ENCODE data around the gene DENND2A. TPM values are rescaled to one million over a fixed set of nuclear protein-coding genes. Genes with fewer than 3 reads are reported as not detected.
"Not testable (repeated sequence)": the region's sequence is repeated elsewhere in the genome, so short reads cannot be mapped to it uniquely, and the experiment has no call there.

DENND2A gene
- total RNA-seq, 2 experiments from 2014 or later: not detected

DNA sequence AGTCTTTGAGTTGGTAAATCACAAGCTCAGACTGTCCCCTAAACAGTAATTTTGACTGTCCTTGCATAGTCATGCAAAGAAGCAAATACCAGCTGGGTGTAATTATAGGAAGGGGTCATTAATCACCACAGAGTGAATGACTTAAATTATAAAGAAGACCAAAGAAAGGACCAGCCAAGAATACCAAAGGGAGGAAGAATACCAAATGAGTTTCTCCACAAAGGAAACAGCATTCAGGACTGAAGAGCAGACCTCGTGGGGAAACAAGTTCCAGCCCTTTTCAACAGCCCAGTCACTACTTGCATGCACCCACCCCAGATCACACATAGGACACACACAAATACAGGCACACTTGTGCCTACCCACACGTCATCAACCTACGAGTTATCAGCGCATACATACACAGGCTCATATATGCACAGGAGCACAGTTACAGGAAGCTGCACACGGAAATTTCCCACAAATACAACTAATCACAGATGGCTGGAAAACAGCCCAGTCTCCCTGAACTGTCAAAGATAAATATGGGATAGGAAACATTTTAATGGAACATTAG is 77.6 kb downstream of the DENND2A start:
- intact Hi-C loops (cut with micrococcal nuclease): no loop called here
- POLR2A ChIA-PET: no interaction called here
- DNase-seq (no peak), ATAC-seq (no peak)
- H3K27ac Mint-ChIP-seq: no peak overlapping the region
- CTCF ChIA-PET: interaction anchor here (0.9 kb wide), 1 partner anchor 90 kb away, joined by 3 read pairs; no protein-coding TSS in a partner anchor
- H3K4me1 Mint-ChIP-seq (ENCODE audit: low read depth): no peaks in the 10 kb centered on the region
- H3K36me3 Mint-ChIP-seq (ENCODE audit: low read depth): no peaks in the 10 kb centered on the region
- no peak overlapping the region for H3K4me3 Mint-ChIP-seq
- peaks cover 2% of the 10 kb centered on the region for H3K27me3 Mint-ChIP-seq
- no peaks in the 10 kb centered on the region for H3K9me3 Mint-ChIP-seq
- no peak for TF ChIP-seq CTCF (IDR thresholded peaks at IDR 0.05)

DNA sequence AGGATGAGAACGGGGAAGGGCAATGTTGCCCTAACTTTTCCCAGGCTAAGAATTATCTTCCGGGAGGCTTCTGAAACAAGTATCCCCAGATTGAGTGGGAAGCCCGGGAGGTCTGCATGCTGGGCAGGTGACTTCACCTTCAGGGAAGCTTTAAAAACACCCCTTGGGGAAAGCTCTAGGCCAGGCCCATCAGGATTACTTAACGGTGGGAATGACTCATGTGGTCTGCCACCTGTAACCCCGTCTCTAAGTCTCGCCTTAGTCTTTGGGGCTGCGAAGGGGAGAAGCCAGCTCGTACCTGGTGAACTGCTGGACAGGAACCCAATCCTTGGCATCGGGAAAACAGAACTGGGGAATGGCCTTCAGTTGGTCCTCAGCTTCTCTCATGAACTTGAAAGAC is 81.2 kb downstream of the DENND2A start:
- Mint-ChIP-seq H3K9me3 (no peaks in the 10 kb centered on the region), H3K27me3 (peaks cover 4% of the 10 kb centered on the region), H3K4me3 (no peak overlapping the region), H3K4me1 (ENCODE audit: low read depth) (no peaks in the 10 kb centered on the region), H3K27ac (no peak overlapping the region), H3K36me3 (ENCODE audit: low read depth) (no peaks in the 10 kb centered on the region)
- DNase-seq: no peak
- ChIA-PET CTCF (interaction anchor here (0.7 kb wide), 1 partner anchor 41 kb away, joined by 4 read pairs; no protein-coding TSS in a partner anchor), POLR2A (interaction anchor here (0.6 kb wide), 2 partner anchors 27 to 61 kb away, joined by 3 read pairs; no protein-coding TSS in a partner anchor)
- no peak for ATAC-seq
- no peak for TF ChIP-seq CTCF (IDR thresholded peaks at IDR 0.05)
- intact Hi-C loops (cut with micrococcal nuclease): no loop called here

- Mint-ChIP-seq H3K36me3 (ENCODE audit: low read depth) (no peaks in the 10 kb centered on the region), H3K4me1 (ENCODE audit: low read depth) (no peaks in the 10 kb centered on the region), H3K9me3 (no peaks in the 10 kb centered on the region), H3K27me3 (peaks cover 4% of the 10 kb centered on the region), H3K27ac (no peak overlapping the region), H3K4me3 (no peak overlapping the region)
- no peak for DNase-seq
- no peak for TF ChIP-seq CTCF (IDR thresholded peaks at IDR 0.05)
- POLR2A ChIA-PET: no interaction called here
- no peak for ATAC-seq
- CTCF ChIA-PET: no interaction called here
- intact Hi-C loops (cut with micrococcal nuclease): no loop called here
Observed at GRCh38 chr7:140557809-140558518, 82.6 kb downstream of the DENND2A start.

GRCh38 chr7:140557069-140557468 is 83.5 kb downstream of the DENND2A start:
- Mint-ChIP-seq H3K4me3 (no peak overlapping the region), H3K4me1 (ENCODE audit: low read depth) (no peaks in the 10 kb centered on the region), H3K27me3 (peaks cover 4% of the 10 kb centered on the region), H3K27ac (no peak overlapping the region), H3K36me3 (ENCODE audit: low read depth) (no peaks in the 10 kb centered on the region), H3K9me3 (no peaks in the 10 kb centered on the region)
- intact Hi-C loops (cut with micrococcal nuclease): no loop called here
- TF ChIP-seq CTCF (IDR thresholded peaks at IDR 0.05): no peak
- ChIA-PET POLR2A (no interaction called here), CTCF (no interaction called here)
- ATAC-seq (no peak), DNase-seq (no peak)

GRCh38 chr7:140553236-140553635 is 87.4 kb downstream of the DENND2A start:
- ATAC-seq; H3K27me3 Mint-ChIP-seq; POLR2A ChIA-PET; DNase-seq; H3K9me3 Mint-ChIP-seq; H3K36me3 Mint-ChIP-seq (ENCODE audit: low read depth); H3K4me1 Mint-ChIP-seq (ENCODE audit: low read depth); H3K27ac Mint-ChIP-seq; CTCF ChIA-PET; H3K4me3 Mint-ChIP-seq; intact Hi-C loops (cut with micrococcal nuclease): not testable (repeated sequence)

Data from activated CD8-positive, alpha-beta T cell treated with anti-CD3 and anti-CD28 coated beads for 36 hours (primary cell).